HG03064 (cell line): ENCODE results near the gene CYGB.
"Not testable (repeated sequence)": the region's sequence is repeated elsewhere in the genome, so short reads cannot be mapped to it uniquely, and the experiment has no call there.

Experiments used
- ATAC-seq: cut with Tn5 transposase; IDR thresholded peaks from one replicate; pipeline ENCODE4 v1.9.1; 2021; ENCODE audit warnings: low read depth; ENCODE audit not compliant: unreplicated experiment

CYGB gene

GRCh38 chr17:76538941-76539570, 1.5 kb upstream of the CYGB start:
- ATAC-seq: no peak

GRCh38 chr17:76538281-76538931, 897 bp upstream of the CYGB start:
- ATAC-seq: no peak

GRCh38 chr17:76537288-76537577, 276 bp downstream of the CYGB start:
- ATAC-seq: no peak

- ATAC-seq: no peak
Observed at GRCh38 chr17:76536511-76537287, 810 bp downstream of the CYGB start.

GRCh38 chr17:76535788-76536510, 1.6 kb downstream of the CYGB start:
- ATAC-seq: no peak

- no peak for ATAC-seq
Observed at GRCh38 chr17:76534831-76535732, 2.4 kb downstream of the CYGB start.

GRCh38 chr17:76533640-76534359, 3.7 kb downstream of the CYGB start:
- ATAC-seq: not testable (repeated sequence)

- no peak for ATAC-seq
Observed at GRCh38 chr17:76532072-76532651, 5.3 kb downstream of the CYGB start.

GRCh38 chr17:76531486-76532038, 5.9 kb downstream of the CYGB start:
- no peak for ATAC-seq

GRCh38 chr17:76530811-76531485, 6.6 kb downstream of the CYGB start:
- ATAC-seq: no peak

- no peak for ATAC-seq
Observed at GRCh38 chr17:76530095-76530723, 7.3 kb downstream of the CYGB start.

- no peak for ATAC-seq
Observed at GRCh38 chr17:76529224-76530094, 8.1 kb downstream of the CYGB start.

GRCh38 chr17:76528528-76529223, 8.8 kb downstream of the CYGB start:
- no peak for ATAC-seq

- no peak for ATAC-seq
Observed at GRCh38 chr17:76528156-76528527, 9.4 kb downstream of the CYGB start.

GRCh38 chr17:76527430-76528111, 9.9 kb downstream of the CYGB start:
- no peak for ATAC-seq

- ATAC-seq: not testable (repeated sequence)
Observed at GRCh38 chr17:76527016-76527415, 10.5 kb downstream of the CYGB start.
